HS-5 (cell line): ENCODE data around the gene KNG1.

Experiments used
- DNase-seq: peaks from one replicate; pipeline ENCODE4 v3.0.0-alpha.2; 2012; ENCODE audit warnings: low read depth

The KNG1 gene

GRCh38 chr3:186779204-186779603 is 62.0 kb downstream of the KNG1 start:
- no peak for DNase-seq

DNA sequence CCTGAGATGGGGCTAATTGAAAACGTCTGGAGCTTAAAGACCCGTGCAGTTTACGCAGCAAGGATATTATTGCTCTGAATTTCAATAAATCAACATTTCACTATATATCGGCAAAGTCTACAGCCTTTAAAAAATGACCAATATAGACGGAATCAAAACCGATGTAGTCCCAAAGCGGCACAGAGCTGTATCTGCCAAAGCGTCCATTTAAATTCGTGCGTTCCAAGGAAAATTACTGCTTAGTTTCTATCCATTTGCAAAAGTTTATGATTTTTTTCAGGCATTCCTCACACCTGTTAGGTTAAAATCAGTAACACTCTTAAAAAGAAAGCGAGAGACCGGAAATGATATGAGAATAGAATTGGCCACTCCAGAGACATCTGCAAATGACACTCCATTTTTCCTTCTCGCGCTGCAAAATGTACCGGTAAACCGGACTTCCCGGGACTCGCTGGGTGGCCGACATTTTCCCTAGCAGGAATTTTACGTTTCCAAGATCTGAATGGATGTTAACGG is 65.4 kb downstream of the KNG1 start:
- DNase-seq = no peak

DNA sequence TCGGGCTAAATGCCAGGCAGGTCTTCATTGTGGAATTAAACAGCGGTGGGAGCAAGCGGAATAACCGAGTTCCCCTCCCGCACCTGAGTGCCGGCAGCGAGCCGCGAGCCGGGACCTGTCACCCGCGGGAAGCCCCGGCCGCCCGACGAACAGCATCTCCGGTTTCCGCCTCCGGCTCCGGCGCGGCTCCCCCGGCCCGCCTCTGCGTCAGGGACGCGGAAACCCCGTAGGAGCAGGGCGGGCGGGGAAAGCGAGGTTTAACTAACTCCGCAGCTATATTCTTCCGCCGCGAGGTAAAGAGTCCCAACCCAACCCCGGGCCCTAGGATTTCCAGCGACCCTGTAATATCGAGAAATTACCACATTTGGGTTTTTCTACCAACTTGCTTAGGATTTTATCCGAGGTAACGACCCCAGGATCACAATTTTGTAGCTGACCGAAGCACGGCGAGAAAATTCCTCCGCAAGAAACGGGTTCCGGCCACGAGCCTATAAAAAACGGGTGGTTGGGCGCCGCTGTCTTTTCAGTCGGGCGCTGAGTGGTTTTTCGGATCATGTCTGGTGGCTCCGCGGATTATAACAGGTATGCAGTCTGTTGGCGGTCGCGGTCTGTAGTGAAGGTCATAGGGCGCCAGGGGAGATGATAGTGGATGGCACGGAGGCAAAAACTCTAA is 66.0 kb downstream of the KNG1 start, which contains the start of gene EIF4A2:
TSS of gene EIF4A2 (plus strand) at position 520 of the 673 bp plus-strand sequence. CDS start at position 554, 34 bp downstream.
- peak; percentile 74 for DNase-seq

DNA sequence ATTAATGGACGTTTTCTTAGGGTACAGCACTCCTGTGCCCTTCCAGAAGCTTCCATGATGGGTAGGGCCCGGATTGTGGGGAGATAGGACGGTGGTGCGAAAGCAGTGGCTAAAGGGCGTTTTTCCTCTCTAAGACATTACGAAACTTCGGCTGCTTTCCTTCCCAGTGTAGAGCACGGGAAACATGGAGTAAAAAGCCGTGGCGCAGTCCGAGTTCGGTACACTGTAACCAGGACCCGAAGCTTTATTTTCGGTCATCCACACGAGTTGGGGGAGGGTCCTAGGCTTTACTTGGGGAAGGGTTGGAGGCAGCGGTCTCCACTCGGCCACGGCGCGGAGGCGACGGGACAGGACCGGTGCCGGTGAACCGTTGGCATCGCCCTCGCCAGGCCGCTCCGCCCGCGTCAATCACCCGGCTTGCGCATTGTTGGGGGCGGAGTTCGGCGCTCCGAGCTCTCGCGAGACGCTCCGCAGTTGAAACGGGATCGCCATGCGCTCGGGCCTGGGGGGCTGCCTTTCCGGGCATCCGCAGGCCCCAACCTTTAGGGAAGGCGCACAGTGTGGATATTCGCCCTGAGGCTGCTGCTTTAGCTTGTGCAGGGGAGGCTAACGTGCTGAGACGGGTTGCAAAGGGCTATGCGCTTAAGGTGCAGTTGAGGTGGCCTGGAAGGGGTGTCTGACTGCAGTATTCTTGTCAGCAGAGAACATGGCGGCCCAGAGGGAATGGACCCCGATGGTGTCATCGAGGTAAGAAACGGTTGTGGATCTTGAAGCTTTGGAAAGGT is 66.8 kb downstream of the KNG1 start:
- DNase-seq = no peak

DNA sequence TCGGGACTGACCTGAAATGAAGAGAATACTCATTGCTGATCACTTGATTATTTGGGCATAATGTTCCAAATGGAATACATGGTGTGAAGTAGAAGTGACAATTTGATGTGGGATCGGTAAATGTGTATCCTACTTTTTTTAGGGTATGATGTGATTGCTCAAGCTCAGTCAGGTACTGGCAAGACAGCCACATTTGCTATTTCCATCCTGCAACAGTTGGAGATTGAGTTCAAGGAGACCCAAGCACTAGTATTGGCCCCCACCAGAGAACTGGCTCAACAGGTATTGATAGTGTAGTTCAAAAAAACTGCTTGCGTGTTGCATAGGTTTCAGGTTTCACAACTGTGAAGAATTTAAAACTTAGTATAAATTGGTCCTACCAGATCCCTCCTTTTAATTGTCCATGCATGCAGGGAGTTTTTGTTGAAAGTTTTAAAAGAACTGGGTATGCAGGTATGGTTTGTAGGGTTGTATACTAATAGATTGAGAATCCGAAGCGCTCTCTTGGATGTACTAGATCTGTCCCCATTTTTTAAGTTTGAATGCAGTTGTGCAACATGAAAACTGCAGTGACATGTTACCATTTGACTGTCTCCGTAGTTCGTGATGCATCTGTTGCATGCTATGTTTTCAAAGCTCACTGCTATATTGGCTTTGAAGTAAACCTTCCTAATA is 67.8 kb downstream of the KNG1 start:
- no peak for DNase-seq

DNA sequence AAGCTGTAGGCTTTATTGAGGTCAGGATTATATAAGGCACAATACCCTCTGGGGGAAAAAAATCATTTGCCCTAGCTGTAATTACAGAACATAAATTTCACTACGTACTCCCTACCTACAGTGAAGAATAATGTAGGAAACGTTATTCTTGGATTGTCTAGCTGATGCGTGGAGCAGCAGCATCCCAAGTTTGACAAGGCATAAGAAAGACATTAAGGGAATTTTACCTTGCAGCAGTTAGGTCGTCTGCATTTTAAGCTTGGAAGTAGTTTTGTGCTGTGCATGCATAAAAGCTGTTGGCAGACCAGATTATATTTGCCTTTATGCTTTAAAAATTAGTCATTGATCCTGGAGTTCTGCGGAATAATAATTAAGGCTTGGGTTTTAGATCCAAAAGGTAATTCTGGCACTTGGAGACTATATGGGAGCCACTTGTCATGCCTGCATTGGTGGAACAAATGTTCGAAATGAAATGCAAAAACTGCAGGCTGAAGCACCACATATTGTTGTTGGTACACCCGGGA is 68.4 kb downstream of the KNG1 start:
- no peak for DNase-seq

DNA sequence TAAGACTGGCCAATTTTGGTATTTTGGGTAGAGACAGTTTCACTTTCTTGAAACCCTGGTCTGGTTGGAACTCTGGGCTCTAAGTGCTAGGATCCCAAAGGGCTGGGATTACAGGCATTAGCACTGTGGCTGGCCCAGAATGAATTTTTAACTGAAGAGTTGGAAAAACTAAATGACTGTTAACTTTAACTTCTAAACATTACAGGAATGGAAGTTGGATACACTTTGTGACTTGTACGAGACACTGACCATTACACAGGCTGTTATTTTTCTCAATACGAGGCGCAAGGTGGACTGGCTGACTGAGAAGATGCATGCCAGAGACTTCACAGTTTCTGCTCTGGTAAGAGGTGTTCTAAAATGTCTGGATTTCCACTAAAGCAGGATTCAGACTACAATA is 69.8 kb downstream of the KNG1 start:
- DNase-seq = no peak

- no peak for DNase-seq
Measured at GRCh38 chr3:186787642-186788481, 70.7 kb downstream of the KNG1 start.

DNA sequence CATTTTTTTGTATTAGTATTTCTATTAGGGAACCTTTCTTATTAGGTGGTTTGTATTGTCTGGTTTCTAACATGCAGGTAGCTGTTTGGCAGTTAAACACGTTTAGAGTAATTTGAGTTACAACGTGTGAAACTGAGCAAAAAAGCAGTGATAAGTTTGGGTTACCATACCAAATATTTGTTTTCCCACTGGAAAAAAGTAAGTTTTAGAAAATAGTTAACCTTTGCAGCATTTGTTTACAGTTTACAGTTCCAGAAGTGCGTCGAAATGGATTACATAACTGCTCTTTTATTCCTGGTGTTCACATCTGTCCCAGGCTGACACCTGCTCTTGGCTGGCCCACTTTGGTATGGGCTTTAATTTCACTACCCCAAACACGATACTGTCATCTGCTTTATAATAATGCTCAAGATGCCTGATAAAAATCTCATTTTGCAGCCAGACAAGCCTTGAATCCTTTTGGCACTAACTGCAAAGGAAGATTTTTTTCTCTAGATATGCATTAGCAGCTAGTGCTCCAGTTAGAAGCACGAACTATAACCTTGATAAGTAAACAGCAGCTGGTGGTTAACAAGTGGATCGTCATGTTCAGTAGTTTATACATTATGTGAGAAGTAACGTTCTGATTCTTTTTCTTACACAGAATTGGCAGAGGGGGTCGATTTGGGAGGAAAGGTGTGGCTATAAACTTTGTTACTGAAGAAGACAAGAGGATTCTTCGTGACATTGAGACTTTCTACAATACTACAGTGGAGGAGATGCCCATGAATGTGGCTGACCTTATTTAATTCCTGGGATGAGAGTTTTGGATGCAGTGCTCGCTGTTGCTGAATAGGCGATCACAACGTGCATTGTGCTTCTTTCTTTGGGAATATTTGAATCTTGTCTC is 71.6 kb downstream of the KNG1 start:
- DNase-seq = no peak

- DNase-seq = no peak
Measured at GRCh38 chr3:186789554-186790260, 72.5 kb downstream of the KNG1 start.

GRCh38 chr3:186790261-186790981 is 73.3 kb downstream of the KNG1 start:
- DNase-seq = no peak
